ENCODE results near the gene S100A4.
"Not testable (repeated sequence)": the region's sequence is repeated elsewhere in the genome, so short reads cannot be mapped to it uniquely, and the experiment has no call there.

The S100A4 gene

GRCh38 chr1:153531638-153532037 is 14.0 kb downstream of the S100A4 start:
- TF ChIP-seq, protein P1, sequence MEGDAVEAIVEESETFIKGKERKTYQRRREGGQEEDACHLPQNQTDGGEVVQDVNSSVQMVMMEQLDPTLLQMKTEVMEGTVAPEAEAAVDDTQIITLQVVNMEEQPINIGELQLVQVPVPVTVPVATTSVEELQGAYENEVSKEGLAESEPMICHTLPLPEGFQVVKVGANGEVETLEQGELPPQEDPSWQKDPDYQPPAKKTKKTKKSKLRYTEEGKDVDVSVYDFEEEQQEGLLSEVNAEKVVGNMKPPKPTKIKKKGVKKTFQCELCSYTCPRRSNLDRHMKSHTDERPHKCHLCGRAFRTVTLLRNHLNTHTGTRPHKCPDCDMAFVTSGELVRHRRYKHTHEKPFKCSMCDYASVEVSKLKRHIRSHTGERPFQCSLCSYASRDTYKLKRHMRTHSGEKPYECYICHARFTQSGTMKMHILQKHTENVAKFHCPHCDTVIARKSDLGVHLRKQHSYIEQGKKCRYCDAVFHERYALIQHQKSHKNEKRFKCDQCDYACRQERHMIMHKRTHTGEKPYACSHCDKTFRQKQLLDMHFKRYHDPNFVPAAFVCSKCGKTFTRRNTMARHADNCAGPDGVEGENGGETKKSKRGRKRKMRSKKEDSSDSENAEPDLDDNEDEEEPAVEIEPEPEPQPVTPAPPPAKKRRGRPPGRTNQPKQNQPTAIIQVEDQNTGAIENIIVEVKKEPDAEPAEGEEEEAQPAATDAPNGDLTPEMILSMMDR (IDR thresholded peaks at IDR 0.05; ENCODE audit: insufficient read depth, missing control alignments) = no peak
- FAIRE-seq (no peak), DNase-seq (ENCODE audit: insufficient read length, low spot score) (no peak)

- no peak for FAIRE-seq
- DNase-seq (ENCODE audit: insufficient read length, low spot score) = no peak
- TF ChIP-seq, protein P1 (IDR thresholded peaks at IDR 0.05; ENCODE audit: insufficient read depth, missing control alignments) = no peak
Observed at GRCh38 chr1:153527683-153528040, 17.9 kb downstream of the S100A4 start.

GRCh38 chr1:153527023-153527682 is 18.5 kb downstream of the S100A4 start:
- TF ChIP-seq, protein P1 (IDR thresholded peaks at IDR 0.05; ENCODE audit: insufficient read depth, missing control alignments) = no peak
- FAIRE-seq (no peak), DNase-seq (ENCODE audit: insufficient read length, low spot score) (no peak)

DNA sequence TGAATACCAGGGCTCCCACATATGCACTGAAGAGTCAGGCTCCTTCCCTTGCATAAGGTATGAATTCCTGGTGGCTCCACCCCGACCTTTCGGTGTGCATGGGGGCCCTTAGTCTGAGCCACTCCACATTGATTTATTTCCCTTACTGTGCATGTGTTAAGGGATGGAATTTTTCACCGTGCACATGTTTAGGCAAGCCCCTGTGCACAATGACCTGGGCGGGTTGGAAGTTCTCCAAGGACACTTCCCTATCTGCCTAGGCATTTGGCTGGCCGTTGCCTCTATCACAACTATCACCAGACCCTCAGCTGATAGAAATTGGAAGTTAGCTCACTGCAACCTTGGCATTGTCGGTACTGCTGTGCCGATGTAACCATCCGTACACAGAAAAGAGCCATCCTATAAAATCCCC is 19.5 kb downstream of the S100A4 start:
- TF ChIP-seq, protein P1 (IDR thresholded peaks at IDR 0.05; ENCODE audit: insufficient read depth, missing control alignments) = no peak
- DNase-seq (ENCODE audit: insufficient read length, low spot score) (no peak), FAIRE-seq (no peak)

- FAIRE-seq (no peak), DNase-seq (ENCODE audit: insufficient read length, low spot score) (no peak)
- TF ChIP-seq, protein P1 (IDR thresholded peaks at IDR 0.05; ENCODE audit: insufficient read depth, missing control alignments) = no peak
Observed at GRCh38 chr1:153525088-153525728, 20.4 kb downstream of the S100A4 start.

DNA sequence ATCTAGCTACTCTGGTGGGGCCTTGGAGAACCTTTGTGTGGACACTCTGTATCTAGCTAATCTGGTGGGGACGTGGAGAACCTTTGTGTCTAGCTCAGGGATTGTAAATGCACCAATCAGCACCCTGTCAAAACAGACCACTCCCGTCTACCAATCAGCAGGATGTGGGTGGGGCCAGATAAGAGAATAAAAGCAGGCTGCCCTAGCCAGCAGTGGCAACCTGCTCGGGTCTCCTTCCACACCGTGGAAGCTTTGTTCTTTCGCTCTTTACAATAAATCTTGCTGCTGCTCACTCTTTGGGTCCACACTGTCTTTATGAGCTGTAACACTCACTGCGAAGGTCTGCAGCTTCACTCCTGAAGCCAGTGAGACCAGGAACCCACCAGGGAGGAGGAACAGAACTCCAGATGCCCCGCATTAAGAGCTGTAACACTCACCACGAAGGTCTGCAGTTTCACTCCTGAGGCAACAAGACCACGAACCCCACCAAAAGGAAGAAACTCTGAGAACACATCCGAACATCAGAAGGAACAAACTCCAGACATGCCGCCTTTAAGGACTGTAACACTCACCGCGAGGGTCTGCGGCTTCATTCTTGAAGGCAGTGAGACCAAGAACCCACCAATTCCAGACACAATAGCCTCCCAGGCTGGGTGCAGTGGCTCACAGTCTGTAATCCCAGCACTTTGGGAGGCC is 23.1 kb downstream of the S100A4 start:
- not testable (repeated sequence) for DNase-seq (ENCODE audit: insufficient read length, low spot score); FAIRE-seq

DNA sequence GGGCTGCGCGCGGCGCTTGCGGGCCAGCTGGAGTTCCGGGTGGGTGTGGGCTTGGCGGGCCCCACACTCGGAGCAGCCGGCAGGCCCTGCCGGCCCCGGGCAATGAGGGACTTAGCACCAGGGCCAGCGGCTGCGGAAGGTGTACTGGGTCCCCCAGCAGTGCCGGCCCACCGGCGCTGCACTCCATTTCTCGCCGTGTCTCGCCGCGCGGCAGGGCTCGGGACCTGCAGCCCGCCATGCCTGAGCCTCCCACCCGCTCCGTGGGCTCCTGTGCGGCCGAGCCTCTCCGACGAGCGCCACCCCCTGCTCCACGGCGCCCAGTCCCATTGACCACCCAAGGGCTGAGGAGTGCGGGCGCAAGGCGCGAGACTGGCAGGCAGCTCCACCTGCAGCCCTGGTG is 23.8 kb downstream of the S100A4 start:
- FAIRE-seq; DNase-seq (ENCODE audit: insufficient read length, low spot score): not testable (repeated sequence)

- TF ChIP-seq, protein P1 (IDR thresholded peaks at IDR 0.05; ENCODE audit: insufficient read depth, missing control alignments) = no peak
- no peak for FAIRE-seq
- no peak for DNase-seq (ENCODE audit: insufficient read length, low spot score)
Observed at GRCh38 chr1:153520818-153521476, 24.7 kb downstream of the S100A4 start.

DNA sequence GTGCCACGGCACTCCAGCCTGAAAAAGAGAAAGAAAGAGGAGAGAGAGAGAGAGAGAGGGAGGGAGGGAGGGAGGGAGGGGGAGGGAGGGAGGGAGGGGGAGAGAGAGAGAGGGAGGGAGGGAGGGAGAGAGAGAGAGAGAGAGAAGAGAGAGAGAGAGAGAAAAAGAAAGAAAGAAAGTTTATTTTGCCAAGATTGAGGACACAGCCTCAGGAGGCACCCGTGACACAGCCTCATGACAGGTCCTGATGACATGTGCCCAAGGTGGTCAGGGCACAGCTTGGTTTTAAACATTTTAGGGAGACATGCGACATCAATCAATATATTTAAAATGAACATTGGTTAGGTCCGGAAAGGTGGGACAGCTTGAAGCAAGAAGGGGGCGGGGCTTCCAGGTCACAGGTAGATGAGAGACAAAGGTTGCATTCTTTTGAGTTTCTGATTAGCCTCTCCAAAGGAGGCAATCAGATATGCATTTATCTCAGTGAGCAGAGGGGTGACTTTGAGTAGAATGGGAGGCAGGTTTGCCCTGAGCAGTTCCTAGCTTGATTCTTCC is 25.4 kb downstream of the S100A4 start:
- not testable (repeated sequence) for FAIRE-seq; DNase-seq (ENCODE audit: insufficient read length, low spot score)

All from D721Med (cell line).